Stimulated activated CD4-positive, alpha-beta T cell treated with anti-CD3 and anti-CD28 coated beads, Interleukin-15, amount 100 ng/mL, for 48 hours (primary cell): ENCODE results near the gene S100A4.
"Not testable (repeated sequence)": the region's sequence is repeated elsewhere in the genome, so short reads cannot be mapped to it uniquely, and the experiment has no call there.

ENCODE experiments used
- DNase-seq, 2 donors: peaks; one replicate each; pipeline ENCODE4 v3.0.0-alpha.2; 2020; ENCODE audit warnings: low read depth in 2 of 2

Gene S100A4

GRCh38 chr1:153567621-153568366, 22.2 kb upstream of the S100A4 start:
- peak; percentile 71 to 73 for DNase-seq

- peak; percentile 87 to 90 for DNase-seq
Observed at GRCh38 chr1:153566414-153567371, 21.1 kb upstream of the S100A4 start.

- DNase-seq = peak; percentile 60 to 67
Observed at GRCh38 chr1:153565529-153566374, 20.1 kb upstream of the S100A4 start, which contains the start of gene S100A2. Gene S100A2, minus strand, starts transcription at chr1:153565844. Its CDS starts 1,967 bp downstream, at chr1:153563877.

GRCh38 chr1:153563991-153564390, 18.4 kb upstream of the S100A4 start:
- no peak for DNase-seq

GRCh38 chr1:153563483-153563901, 17.9 kb upstream of the S100A4 start:
- no peak for DNase-seq

GRCh38 chr1:153562021-153562420, 16.4 kb upstream of the S100A4 start:
- not testable (repeated sequence) for DNase-seq

GRCh38 chr1:153561466-153561985, 15.9 kb upstream of the S100A4 start:
- no peak for DNase-seq

- no peak for DNase-seq
Observed at GRCh38 chr1:153560771-153561465, 15.3 kb upstream of the S100A4 start.

- DNase-seq = no peak
Observed at GRCh38 chr1:153560241-153560640, 14.6 kb upstream of the S100A4 start.

GRCh38 chr1:153557877-153558276, 12.3 kb upstream of the S100A4 start:
- DNase-seq = no peak

- no peak for DNase-seq
Observed at GRCh38 chr1:153556348-153556747, 10.7 kb upstream of the S100A4 start.

- DNase-seq = no peak
Observed at GRCh38 chr1:153553830-153554541, 8.4 kb upstream of the S100A4 start.

GRCh38 chr1:153553096-153553495, 7.5 kb upstream of the S100A4 start:
- DNase-seq = no peak

GRCh38 chr1:153552335-153552734, 6.7 kb upstream of the S100A4 start:
- DNase-seq = no peak

GRCh38 chr1:153550827-153551500, 5.4 kb upstream of the S100A4 start:
- DNase-seq = no peak

GRCh38 chr1:153550398-153550758, 4.8 kb upstream of the S100A4 start:
- no peak for DNase-seq

GRCh38 chr1:153549741-153550397, 4.3 kb upstream of the S100A4 start:
- no peak for DNase-seq

- DNase-seq = no peak
Observed at GRCh38 chr1:153548722-153549688, 3.4 kb upstream of the S100A4 start, which contains the start of gene S100A3. Gene S100A3, minus strand, starts transcription at chr1:153549258. Its CDS starts 773 bp downstream, at chr1:153548485.
